CD4-positive, alpha-beta T cell (primary cell): Measurements from ENCODE around the gene COPG1. TPM values are rescaled to one million over a fixed set of nuclear protein-coding genes. Genes with fewer than 3 reads are reported as not detected.

Experiments
- ATAC-seq: fragments of 200-7000 bp; cut with Tn5 transposase; one replicate; pipeline ENCODE4 v1.10.0; 2022; ENCODE audit warnings: mild to moderate bottlenecking; ENCODE audit not compliant: poor library complexity
- CTCF ChIA-PET: fragments of 350-600 bp; sonication (Branson Sonifier 250); formaldehyde crosslinking; loops from one replicate; lab custom pipeline; 2021; ENCODE audit warnings: antibody characterized with exemption, inconsistent platforms; lab: Charles Lee
- POLR2A ChIA-PET: fragments of 350-600 bp; sonication (Branson Sonifier 250); formaldehyde crosslinking; loops from one replicate; lab custom pipeline; 2021; ENCODE audit warnings: antibody characterized with exemption, inconsistent platforms; lab: Charles Lee
- DNase-seq, 14 experiments: peaks; one replicate each; pipeline ENCODE4 v3.0.0-alpha.2; 2013 to 2020; ENCODE audit warnings: mixed read lengths in 2 of 14
- H3K27ac ChIP-seq, 2 donors: one replicate each; pipeline versions ENCODE4 v1.5.1 to v1.7.0; 2013; ENCODE audit warnings: low read length in 2 of 2, low read depth in 1 of 2, mild to moderate bottlenecking in 1 of 2
- H3K27me3 ChIP-seq, 2 experiments: 1 replicate in 1 of 2; 2 replicates in 1 of 2; pipeline versions ENCODE4 v1.6.1 to v1.7.0; 2013; ENCODE audit warnings: low read length in 2 of 2, control low read depth in 1 of 2, mild to moderate bottlenecking in 1 of 2, moderate library complexity in 1 of 2; ENCODE audit not compliant: insufficient read depth in 2 of 2, control insufficient read depth in 1 of 2
- H3K36me3 ChIP-seq: one replicate; pipeline ENCODE4 v1.6.1; 2013; ENCODE audit warnings: low read length, control low read depth; ENCODE audit not compliant: insufficient read depth
- H3K4me1 ChIP-seq: one replicate; pipeline ENCODE4 v1.6.1; 2013; ENCODE audit warnings: low read length, control low read depth; ENCODE audit not compliant: insufficient read depth
- H3K4me3 ChIP-seq: one replicate; pipeline ENCODE4 v1.5.1; 2013; ENCODE audit warnings: mild to moderate bottlenecking, low read length, moderate library complexity
- H3K9me3 ChIP-seq, 2 experiments: 1 replicate in 1 of 2; 2 replicates in 1 of 2; pipeline versions ENCODE4 v1.6.1 to v1.7.0; 2013; ENCODE audit warnings: low read length in 2 of 2, mild to moderate bottlenecking in 2 of 2, control low read depth in 1 of 2, moderate library complexity in 1 of 2; ENCODE audit not compliant: control insufficient read depth in 1 of 2, insufficient read depth in 1 of 2
- H3K27ac Mint-ChIP-seq: one replicate; pipeline ENCODE4 v1.8.0; 2020; ENCODE audit warnings: mixed read lengths
- H3K27me3 Mint-ChIP-seq: one replicate; pipeline ENCODE4 v1.8.0; 2021; ENCODE audit warnings: mixed read lengths
- H3K36me3 Mint-ChIP-seq: one replicate; pipeline ENCODE4 v1.8.0; 2021; ENCODE audit warnings: low read depth, mixed read lengths
- H3K4me1 Mint-ChIP-seq: one replicate; pipeline ENCODE4 v1.8.0; 2021; ENCODE audit warnings: low read depth, mixed read lengths
- H3K4me3 Mint-ChIP-seq: one replicate; pipeline ENCODE4 v1.8.0; 2020; ENCODE audit warnings: mild to moderate bottlenecking, mixed read lengths
- H3K9me3 Mint-ChIP-seq: one replicate; pipeline ENCODE4 v1.8.0; 2020; ENCODE audit warnings: mixed read lengths
- CTCF ChIP-seq: fragments of 200-600 bp; IDR thresholded peaks from one replicate; pipeline ENCODE4 v1.8.0; 2022; ENCODE audit warnings: antibody characterized with exemption, mild to moderate bottlenecking
- intact Hi-C, 2 experiments: fragments of 100-400 bp; cut with DNase I in 1 of 2; cut with micrococcal nuclease in 1 of 2; formaldehyde crosslinking; loops; one replicate each; pipeline versions ENCODE4 v1.15.1 to v1.9.0; 2023 to 2025; cut with DNase I, micrococcal nuclease
- total RNA-seq, 174 experiments: library from RNA in 2 of 174; stranded (reverse) in 2 of 174; gene quantifications; one replicate each; pipeline ENCODE4 v1.2.3 and lab custom pipeline; 2021 to 2026

Gene COPG1
- total RNA-seq, 2 experiments from 2014 or later: 77.7 to 79.3 TPM

GRCh38 chr3:129286081-129286480, 36.7 kb downstream of the COPG1 start:
- Mint-ChIP-seq H3K27me3 (no peaks in the 10 kb centered on the region), H3K36me3 (peaks cover 71% of the 10 kb centered on the region), H3K4me3 (no peak overlapping the region), H3K27ac (peak overlapping the region; percentile 59), H3K4me1 (peaks cover 43% of the 10 kb centered on the region), H3K9me3 (no peaks in the 10 kb centered on the region)
- H3K4me1 ChIP-seq: peaks cover 20% of the 10 kb centered on the region
- ATAC-seq: no peak
- ChIA-PET POLR2A (no interaction called here), CTCF (no interaction called here)
- H3K4me3 ChIP-seq: no peak overlapping the region
- H3K36me3 ChIP-seq: peaks cover 40% of the 10 kb centered on the region
- H3K27me3 ChIP-seq: no peaks in the 10 kb centered on the region
- no peak for DNase-seq
- no peak overlapping the region for H3K27ac ChIP-seq
- intact Hi-C loops: no loop called here
- H3K9me3 ChIP-seq: no peaks in the 10 kb centered on the region
- TF ChIP-seq CTCF: no peak

- CTCF ChIA-PET: interaction anchor here (0.9 to 1.4 kb wide), 2 partner anchors 9 to 28 kb away, joined by 3 to 4 read pairs; a partner anchor contains a TSS
- H3K9me3 ChIP-seq: no peaks in the 10 kb centered on the region
- H3K36me3 Mint-ChIP-seq: peaks cover 75% of the 10 kb centered on the region
- peaks cover 35% of the 10 kb centered on the region for H3K4me1 Mint-ChIP-seq
- no peak for DNase-seq
- H3K27me3 ChIP-seq: no peaks in the 10 kb centered on the region
- no peak for ATAC-seq
- no peak for TF ChIP-seq CTCF
- H3K4me3 Mint-ChIP-seq: no peak overlapping the region
- intact Hi-C loops: no loop called here
- H3K36me3 ChIP-seq: peaks cover 56% of the 10 kb centered on the region
- H3K27ac ChIP-seq: no peak overlapping the region
- no peaks in the 10 kb centered on the region for H3K9me3 Mint-ChIP-seq
- POLR2A ChIA-PET: interaction anchor here (1.2 to 1.6 kb wide), 2 partner anchors 9 to 27 kb away, joined by 4 to 5 read pairs; a partner anchor contains a TSS
- no peak overlapping the region for H3K4me3 ChIP-seq
- H3K4me1 ChIP-seq: peaks cover under 1% of the 10 kb centered on the region
- H3K27ac Mint-ChIP-seq: no peak overlapping the region
- no peaks in the 10 kb centered on the region for H3K27me3 Mint-ChIP-seq
Measured at GRCh38 chr3:129288446-129288845, 39.0 kb downstream of the COPG1 start.

- intact Hi-C loops: no loop called here
- no peak overlapping the region for H3K27ac ChIP-seq
- H3K36me3 ChIP-seq: peaks cover 63% of the 10 kb centered on the region
- no peak for DNase-seq
- no peaks in the 10 kb centered on the region for H3K9me3 ChIP-seq
- CTCF ChIA-PET: interaction anchor here (0.7 to 1.4 kb wide), 3 partner anchors 13 to 40 kb away, joined by 3 to 4 read pairs (median 3); partner anchors contain the start of gene COPG1
- no peak for ATAC-seq
- H3K4me3 Mint-ChIP-seq: no peak overlapping the region
- H3K4me3 ChIP-seq: no peak overlapping the region
- H3K4me1 ChIP-seq: no peaks in the 10 kb centered on the region
- H3K27me3 ChIP-seq: no peaks in the 10 kb centered on the region
- no peaks in the 10 kb centered on the region for H3K27me3 Mint-ChIP-seq
- H3K9me3 Mint-ChIP-seq: no peaks in the 10 kb centered on the region
- peaks cover 77% of the 10 kb centered on the region for H3K36me3 Mint-ChIP-seq
- H3K4me1 Mint-ChIP-seq: peaks cover 28% of the 10 kb centered on the region
- TF ChIP-seq CTCF: no peak
- H3K27ac Mint-ChIP-seq: no peak overlapping the region
- POLR2A ChIA-PET: interaction anchor here (0.9 to 1.6 kb wide), 2 partner anchors 10 to 27 kb away, joined by 3 to 5 read pairs; a partner anchor contains a TSS
Measured at GRCh38 chr3:129289201-129289921, 40.0 kb downstream of the COPG1 start.
